HepG2 (cell line): Measurements from ENCODE around the gene OR5K4. TPM values are rescaled to one million over a fixed set of nuclear protein-coding genes. Genes with fewer than 3 reads are reported as not detected.

Experiments used
- ATAC-seq: fragments of 200-7000 bp; cut with Tn5 transposase; 3 replicates; pipeline ENCODE4 v1.9.1; 2020; ENCODE audit warnings: mild to moderate bottlenecking, moderate library complexity
- BruUV-seq: library from RNA; stranded (reverse); fragments of 400-500 nt; replicated peaks from 2 replicates; lab custom pipeline; 2021; lab: Mats Ljungman, UMichigan
- CTCF ChIA-PET: fragments of 300-600 bp; formaldehyde crosslinking; extraction: SDS; loops from one replicate; lab custom pipeline; 2021; ENCODE audit warnings: low total read pairs, inconsistent platforms, low intra/inter-chr PET ratio; lab: Yijun Ruan, JAX
- POLR2A ChIA-PET: fragments of 350-600 bp; sonication (Branson Sonifier 250); formaldehyde crosslinking; loops from one replicate; lab custom pipeline; 2020; ENCODE audit warnings: antibody characterized with exemption, inconsistent platforms; lab: Yijun Ruan, JAX
- DNase-seq: peaks from one replicate; pipeline ENCODE4 v3.0.0-alpha.2; 2015; ENCODE audit warnings: low spot score
- FAIRE-seq: peaks from 3 replicates; lab custom pipeline; 2011; peaks lifted over from hg19 to GRCh38; lab: Jason Lieb, UNC
- H2AFZ ChIP-seq: one replicate; pipeline ENCODE4 v1.6.1; 2011; ENCODE audit warnings: low read length, inconsistent platforms
- H3K27ac ChIP-seq: fragments of 300-600 bp; 3 replicates; pipeline ENCODE4 v1.8.0; 2011; ENCODE audit warnings: mixed run types, mild to moderate bottlenecking, mixed read lengths, low read length, inconsistent platforms; ENCODE audit not compliant: insufficient read depth; ENCODE audit errors: extremely low read length
- H3K27me3 ChIP-seq, 2 experiments: fragments of 200-600 bp in 1 of 2; 2 replicates in 1 of 2; 3 replicates in 1 of 2; pipeline versions ENCODE4 v1.6.0 to v1.8.0; 2011; ENCODE audit warnings: low read length in 2 of 2, mild to moderate bottlenecking in 2 of 2, moderate library complexity in 2 of 2, inconsistent platforms in 1 of 2; ENCODE audit not compliant: insufficient read depth in 2 of 2, control insufficient read depth in 1 of 2
- H3K36me3 ChIP-seq, 2 experiments: fragments of 200-600 bp in 1 of 2; replicated peaks in 1 of 2; 2 replicates in 1 of 2; 3 replicates in 1 of 2; pipeline versions ENCODE4 v1.5.1 to v1.8.0; 2011; ENCODE audit warnings: low read length in 2 of 2, inconsistent platforms in 1 of 2; ENCODE audit not compliant: insufficient read depth in 2 of 2, control insufficient read depth in 1 of 2
- H3K4me1 ChIP-seq: 2 replicates; pipeline ENCODE4 v1.5.1; 2012; ENCODE audit warnings: low read length, inconsistent platforms; ENCODE audit not compliant: insufficient read depth
- H3K4me2 ChIP-seq: 2 replicates; pipeline ENCODE4 v1.6.0; 2011; ENCODE audit warnings: low read depth, low read length, inconsistent platforms
- H3K4me3 ChIP-seq, 3 experiments: fragments of 200-600 bp in 1 of 3; sonication (generic), shearing (Covaris generic) in 1 of 3; replicated peaks in 1 of 3; 2 replicates each; pipeline ENCODE4 v1.5.1; 2011 to 2016; ENCODE audit warnings: low read length in 3 of 3, inconsistent platforms in 2 of 3, low read depth in 2 of 3, mild to moderate bottlenecking in 2 of 3, control low read depth in 1 of 3, mixed read lengths in 1 of 3; ENCODE audit not compliant: insufficient read depth in 1 of 3
- H3K79me2 ChIP-seq: one replicate; pipeline ENCODE4 v1.6.1; 2011; ENCODE audit warnings: low read length, inconsistent platforms; ENCODE audit not compliant: insufficient read depth
- H3K9ac ChIP-seq: 2 replicates; pipeline ENCODE4 v1.6.0; 2011; ENCODE audit warnings: mild to moderate bottlenecking, low read depth, low read length, inconsistent platforms; ENCODE audit not compliant: insufficient read depth
- H3K9me3 ChIP-seq: 2 replicates; pipeline ENCODE4 v1.5.1; 2012; ENCODE audit warnings: mild to moderate bottlenecking, low read length
- H4K20me1 ChIP-seq: 2 replicates; pipeline ENCODE4 v1.6.0; 2011; ENCODE audit warnings: inconsistent platforms, mild to moderate bottlenecking, low read length, moderate library complexity; ENCODE audit not compliant: insufficient read depth
- CHD4 ChIP-seq: fragments of 200-600 bp; sonication (generic); IDR thresholded peaks from 2 replicates; pipeline ENCODE4 v1.7.0; 2017; ENCODE audit warnings: mild to moderate bottlenecking, low read length, borderline replicate concordance
- PHF8 ChIP-seq: sonication (generic); formaldehyde crosslinking; IDR thresholded peaks from 2 replicates; pipeline ENCODE4 v1.5.0; 2020; ENCODE audit warnings: missing genetic modification reagents
- PRPF4 ChIP-seq: fragments of 200-400 bp; formaldehyde crosslinking; IDR thresholded peaks from 2 replicates; pipeline ENCODE4 v1.6.1; 2016; ENCODE audit warnings: low read length, low read depth; ENCODE audit not compliant: poor library complexity, severe bottlenecking
- STAG1 ChIP-seq: sonication (generic); formaldehyde crosslinking; IDR thresholded peaks from 2 replicates; pipeline ENCODE4 v1.4.0; 2020; ENCODE audit warnings: missing genetic modification reagents
- ZBTB10 ChIP-seq: sonication (generic); formaldehyde crosslinking; IDR thresholded peaks from 2 replicates; pipeline ENCODE4 v1.4.0; 2020; ENCODE audit warnings: missing genetic modification reagents, borderline replicate concordance
- ZBTB4 ChIP-seq: sonication (generic); formaldehyde crosslinking; IDR thresholded peaks from 2 replicates; pipeline ENCODE4 v1.4.0; 2020; ENCODE audit warnings: missing genetic modification reagents, mild to moderate bottlenecking, borderline replicate concordance
- ZFP91 ChIP-seq: sonication (generic); formaldehyde crosslinking; IDR thresholded peaks from 2 replicates; pipeline ENCODE4 v1.9.0; 2022; ENCODE audit warnings: missing genetic modification reagents, mild to moderate bottlenecking, borderline replicate concordance
- ZFY ChIP-seq: sonication (generic); formaldehyde crosslinking; IDR thresholded peaks from 2 replicates; pipeline ENCODE4 v1.4.0; 2020; ENCODE audit warnings: missing genetic modification reagents
- ZNF609 ChIP-seq: sonication (generic); formaldehyde crosslinking; IDR thresholded peaks from 2 replicates; pipeline ENCODE4 v1.4.0; 2020; ENCODE audit warnings: mild to moderate bottlenecking, missing genetic modification reagents, borderline replicate concordance
- WGBS: methylation state at CpG from one replicate; pipeline ENCODE4 v1.1.6; 2017; ENCODE audit warnings: low lambda C conversion rate; 5-methylcytosine and 5-hydroxymethylcytosine counted together
- in situ Hi-C: cut with HindIII; loops from 2 replicates; pipeline ENCODE4 v1.10.0; 2017; ENCODE audit warnings: low pct_unique_long_range_greater_than_20kb; ENCODE audit not compliant: extremely low pct_ligation_motif_present
- intact Hi-C: fragments of 100-400 bp; cut with micrococcal nuclease; formaldehyde crosslinking; loops from one replicate; pipeline ENCODE4 v1.10.0; 2022; ENCODE audit not compliant: unreplicated experiment
- polyA plus RNA-seq, 8 experiments: library from polyadenylated mRNA; depleted of rRNA in 3 of 8; stranded (reverse) in 7 of 8; unstranded in 1 of 8; fragments of >200 nt; fragmentation: Illumina TruSeq in 4 of 8; extraction: Trizol in 4 of 8; gene quantifications; 2 replicates each; pipeline versions ENCODE4 v1.2.1 to v1.2.3, GENCODE V29; 2011 to 2016; ENCODE audit warnings: low read depth in 4 of 8, missing spikeins in 1 of 8, mixed read lengths in 1 of 8; ENCODE audit not compliant: insufficient read depth in 1 of 8
- total RNA-seq, 5 experiments: library from RNA; depleted of rRNA; stranded (reverse); fragments of >200 nt; fragmentation: Illumina TruSeq; extraction: Trizol; gene quantifications; 2 replicates each; pipeline ENCODE4 v1.2.3, GENCODE V29; 2016; ENCODE audit warnings: low read depth in 1 of 5

OR5K4 gene
- total and polyA plus RNA-seq, 2 of the 13 experiments (the other 11 are each of a cell fraction or from before 2014, with no cell fraction given): not detected

- POLR2A ChIA-PET: no interaction called here
- in situ Hi-C loops: loop anchor here (5.0 to 25.0 kb wide), 2 partner anchors 292 to 542 kb away; partner anchors contain the start of gene GABRR3
- ATAC-seq: peak; percentile 93
- Histone ChIP-seq H3K9ac (no peak overlapping the region), H3K27me3 (no peaks in the 10 kb centered on the region), H3K27ac (no peak overlapping the region), H4K20me1 (no peaks in the 10 kb centered on the region), H2AFZ (no peak overlapping the region), H3K4me1 (0 out of 2 replicates have a peak, but pooled peaks cover 10% of the 10 kb centered on the region), H3K4me3 (no peak overlapping the region), H3K79me2 (no peaks in the 10 kb centered on the region), H3K36me3 (no peaks in the 10 kb centered on the region), H3K4me2 (no peak overlapping the region), H3K9me3 (no peaks in the 10 kb centered on the region)
- intact Hi-C loops: loop anchor here (1.0 to 10.0 kb wide), 3 partner anchors 141 to 535 kb away; no protein-coding TSS in a partner anchor
- peak; percentile 81 for FAIRE-seq
- CTCF ChIA-PET: interaction anchor here (1.1 to 5.3 kb wide), 3 partner anchors 141 to 290 kb away, joined by 3 to 104 read pairs (median 4); no protein-coding TSS in a partner anchor
- WGBS: 1% methylated on average over 6 of the region's 6 CpGs
- no TSS peak for BruUV-seq
- peak; percentile 40 for DNase-seq
- TF ChIP-seq ZBTB4 (CRISPR knock-in tag) (no peak), PRPF4 (no peak), ZNF609 (CRISPR knock-in tag) (no peak), STAG1 (CRISPR knock-in tag) (peak; percentile 86), ZFY (CRISPR knock-in tag) (no peak), PHF8 (no peak), ZFP91 (CRISPR knock-in tag) (no peak), CHD4 (no peak), ZBTB10 (CRISPR knock-in tag) (no peak)
These were observed 24.1 kb upstream of the OR5K4 start for GRCh38 chr3:98329392-98330124.
